K562 (cell line): ENCODE measurements around the gene RIT2. TPM values are rescaled to one million over a fixed set of nuclear protein-coding genes. Genes with fewer than 3 reads are reported as not detected.

Experiments
- ATAC-seq: fragments of 200-7000 bp; cut with Tn5 transposase; 3 replicates; pipeline ENCODE4 v1.9.1; 2020; ENCODE audit warnings: moderate library complexity
- BruUV-seq: library from RNA; stranded (reverse); fragments of 400-500 nt; replicated peaks from 2 replicates; lab custom pipeline; 2021; lab: Mats Ljungman, UMichigan
- CTCF ChIA-PET: fragments of 300-600 bp; formaldehyde crosslinking; extraction: SDS; loops from one replicate; lab custom pipeline; 2021; ENCODE audit warnings: low intra/inter-chr PET ratio; lab: Yijun Ruan, JAX
- POLR2A ChIA-PET: fragments of 300-600, 350-650 bp; sonication (Branson Sonifier 250); formaldehyde crosslinking; extraction: SDS; loops from one replicate; lab custom pipeline; 2021; ENCODE audit warnings: antibody characterized with exemption, inconsistent platforms; lab: Yijun Ruan, JAX
- DNase-seq, 4 experiments: peaks; one replicate each; pipeline versions ENCODE4 v3.0.0 to v3.0.0-alpha.2; 2011 to 2018; ENCODE audit warnings: low spot score in 3 of 4, mixed read lengths in 3 of 4; ENCODE audit errors: extremely low read depth in 1 of 4
- FAIRE-seq: peaks from 2 replicates; lab custom pipeline; 2011; peaks lifted over from hg19 to GRCh38; lab: Jason Lieb, UNC
- H2AFZ ChIP-seq: 2 replicates; pipeline ENCODE4 v1.6.0; 2011; ENCODE audit warnings: low read depth, low read length, control low read depth, inconsistent platforms
- H3K27ac ChIP-seq: fragments of 200-600 bp; 3 replicates; pipeline ENCODE4 v1.8.0; 2011; ENCODE audit warnings: low read depth, mild to moderate bottlenecking, control low read depth, inconsistent platforms, low read length, moderate library complexity, mixed read lengths; ENCODE audit errors: extremely low read depth
- H3K27me3 ChIP-seq, 2 experiments: fragments of 300-600 bp in 1 of 2; 2 replicates in 1 of 2; 3 replicates in 1 of 2; pipeline versions ENCODE4 v1.6.0 to v1.8.0; 2011; ENCODE audit warnings: inconsistent platforms in 2 of 2, low read length in 2 of 2, mild to moderate bottlenecking in 1 of 2, mixed read lengths in 1 of 2, moderate library complexity in 1 of 2; ENCODE audit not compliant: control insufficient read depth in 2 of 2, insufficient read depth in 2 of 2
- H3K36me3 ChIP-seq: fragments of 300-600 bp; 3 replicates; pipeline ENCODE4 v1.8.0; 2011; ENCODE audit warnings: mild to moderate bottlenecking, low read length, inconsistent platforms; ENCODE audit not compliant: control insufficient read depth, insufficient read depth
- H3K4me1 ChIP-seq, 2 experiments: fragments of 200-600 bp in 1 of 2; replicated peaks in 1 of 2; 2 replicates in 1 of 2; 3 replicates in 1 of 2; pipeline versions ENCODE4 v1.5.1 to v1.8.0; 2011; ENCODE audit warnings: inconsistent platforms in 2 of 2, low read length in 2 of 2, mild to moderate bottlenecking in 1 of 2, mixed read lengths in 1 of 2, moderate library complexity in 1 of 2; ENCODE audit not compliant: control insufficient read depth in 2 of 2, insufficient read depth in 2 of 2
- H3K4me2 ChIP-seq: 2 replicates; pipeline ENCODE4 v1.6.1; 2011; ENCODE audit warnings: low read length, control low read depth, inconsistent platforms, mixed read lengths; ENCODE audit not compliant: insufficient read depth
- H3K4me3 ChIP-seq: fragments of 200-600 bp; sonication (generic), shearing (Covaris generic); 2 replicates; pipeline ENCODE4 v1.5.1; 2016; ENCODE audit warnings: control low read depth, inconsistent platforms
- H3K79me2 ChIP-seq: fragments of 200-600 bp; 3 replicates; pipeline ENCODE4 v1.8.0; 2011; ENCODE audit warnings: low read length, inconsistent platforms; ENCODE audit not compliant: control insufficient read depth, insufficient read depth
- H3K9ac ChIP-seq, 2 experiments: 2 replicates each; pipeline versions ENCODE4 v1.6.0 to v1.6.1; 2011; ENCODE audit warnings: low read depth in 2 of 2, low read length in 2 of 2, control low read depth in 1 of 2, inconsistent platforms in 1 of 2, mild to moderate bottlenecking in 1 of 2, mixed read lengths in 1 of 2; ENCODE audit not compliant: insufficient read depth in 1 of 2
- H3K9me1 ChIP-seq: one replicate; pipeline ENCODE4 v1.6.0; 2011; ENCODE audit warnings: inconsistent platforms, mild to moderate bottlenecking, low read length, moderate library complexity; ENCODE audit not compliant: control insufficient read depth, insufficient read depth
- H3K9me3 ChIP-seq: replicated peaks from 2 replicates; pipeline ENCODE4 v1.5.1; 2011; ENCODE audit warnings: low read depth, low read length, inconsistent platforms; ENCODE audit not compliant: control insufficient read depth, insufficient read depth
- H4K20me1 ChIP-seq: replicated peaks from 2 replicates; pipeline ENCODE4 v1.6.1; 2011; ENCODE audit warnings: low read length, inconsistent platforms, mixed read lengths; ENCODE audit not compliant: control insufficient read depth, insufficient read depth
- NR4A1 ChIP-seq, 2 experiments: fragments of 250-450 bp in 1 of 2; fragments of 450-650 bp in 1 of 2; sonication (Bioruptor Pico) in 1 of 2; IDR thresholded peaks; 2 replicates each; pipeline versions ENCODE4 v1.4.0 to v1.6.1; 2016 to 2020; ENCODE audit warnings: mild to moderate bottlenecking in 2 of 2, missing compliant biosample characterization in 1 of 2, missing genetic modification characterization in 1 of 2, moderate library complexity in 1 of 2
- SMARCA4 ChIP-seq: fragments of 450-650 bp; IDR thresholded peaks from 2 replicates; pipeline ENCODE4 v1.6.1; 2016
- ZNF785 ChIP-seq: fragments of 250-450 bp; sonication (Bioruptor Pico); IDR thresholded peaks from 2 replicates; pipeline ENCODE4 v1.4.0; 2020; ENCODE audit warnings: mild to moderate bottlenecking
- WGBS: fragments of 100-300 bp; shearing (Covaris generic); methylation state at CpG from one replicate; pipeline ENCODE4 v1.1.6; 2016; ENCODE audit warnings: low coverage, mixed read lengths; ENCODE audit not compliant: insufficient coverage; ENCODE audit errors: missing lambda C conversion rate; 5-methylcytosine and 5-hydroxymethylcytosine counted together
- in situ Hi-C: fragments of 300-500 bp; cut with MboI; formaldehyde crosslinking; loops from 4 replicates; pipeline ENCODE4 v1.15.0; 2018; ENCODE audit warnings: inconsistent platforms, mixed read lengths
- intact Hi-C: fragments of 100-400 bp; cut with micrococcal nuclease; formaldehyde crosslinking; loops from 2 replicates; pipeline ENCODE4 v1.14.2; 2022
- polyA plus RNA-seq, 8 experiments: library from polyadenylated mRNA; depleted of rRNA in 4 of 8; stranded (reverse) in 5 of 8; unstranded in 3 of 8; fragments of >200 nt; fragmentation: Nextera tagmentation in 2 of 8; fragmentation: Illumina TruSeq in 1 of 8; extraction: Ambion mirVana in 2 of 8; extraction: Trizol in 1 of 8; gene quantifications; 2 replicates each; pipeline versions ENCODE4 v1.2.1 to v1.2.3, GENCODE V29; 2011 to 2014; ENCODE audit warnings: inconsistent platforms in 1 of 8, missing spikeins in 1 of 8
- total RNA-seq, 7 experiments: library from RNA; depleted of rRNA in 6 of 7; stranded (reverse); fragments of >200 nt in 6 of 7; fragmentation: Illumina TruSeq in 2 of 7; extraction: Trizol in 2 of 7; gene quantifications; 2 replicates each; pipeline versions ENCODE4 v1.2.1 to v1.2.3, GENCODE V29; 2011 to 2021; ENCODE audit warnings: low replicate concordance in 1 of 7
- TF ChIP-seq, protein P1 (sequence below): fragments of 150-350 bp; conservative IDR thresholded peaks from 2 replicates; pipeline ENCODE4 v1.6.1; 2014; ENCODE audit warnings: low read length
- TF ChIP-seq, protein P2 (sequence below): fragments of 200-800 bp; sonication (Bioruptor generic); IDR thresholded peaks from 2 replicates; pipeline ENCODE4 v1.6.1; 2017; ENCODE audit warnings: missing genetic modification characterization, missing compliant biosample characterization

RIT2 gene
- total and polyA plus RNA-seq, 9 of the 15 experiments (the other 6 are each of a cell fraction or from before 2014, with no cell fraction given): not detected

DNA sequence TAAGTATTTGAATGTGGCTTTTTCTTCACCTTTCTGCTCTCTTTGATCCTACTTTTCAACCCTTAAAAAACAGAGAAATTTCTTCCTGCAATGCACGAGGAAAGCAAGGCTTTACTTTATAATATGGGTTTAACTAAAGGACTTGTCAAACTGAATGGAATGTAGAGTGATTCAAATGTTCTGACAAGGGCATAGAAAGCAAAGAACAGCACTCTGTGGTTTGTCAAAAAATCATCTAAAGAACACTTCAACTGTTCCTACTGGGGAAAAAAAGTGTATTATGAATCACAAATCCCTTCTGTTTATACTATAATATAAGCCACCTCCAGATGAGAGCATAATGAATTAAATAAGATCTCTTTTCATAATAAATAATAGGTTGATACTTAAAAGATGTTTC, 45.0 kb upstream of the RIT2 start:
- Histone ChIP-seq H3K9ac (no peak overlapping the region), H3K9me1 (no peaks in the 10 kb centered on the region), H3K9me3 (no peaks in the 10 kb centered on the region), H3K4me2 (no peak overlapping the region), H2AFZ (no peak overlapping the region), H3K27me3 (no peaks in the 10 kb centered on the region), H3K36me3 (no peaks in the 10 kb centered on the region), H4K20me1 (no peaks in the 10 kb centered on the region), H3K27ac (no peak overlapping the region), H3K4me1 (no peaks in the 10 kb centered on the region), H3K4me3 (no peak overlapping the region), H3K79me2 (no peaks in the 10 kb centered on the region)
- in situ Hi-C loops: no loop called here
- intact Hi-C loops: no loop called here
- ChIA-PET POLR2A (no interaction called here), CTCF (no interaction called here)
- 0% methylated on average over 1 of the region's 1 CpG for WGBS
- DNase-seq (no peak), ATAC-seq (no peak), FAIRE-seq (no peak)
- BruUV-seq: no TSS peak
- no peak for TF ChIP-seq SMARCA4
- TF ChIP-seq, protein P1, sequence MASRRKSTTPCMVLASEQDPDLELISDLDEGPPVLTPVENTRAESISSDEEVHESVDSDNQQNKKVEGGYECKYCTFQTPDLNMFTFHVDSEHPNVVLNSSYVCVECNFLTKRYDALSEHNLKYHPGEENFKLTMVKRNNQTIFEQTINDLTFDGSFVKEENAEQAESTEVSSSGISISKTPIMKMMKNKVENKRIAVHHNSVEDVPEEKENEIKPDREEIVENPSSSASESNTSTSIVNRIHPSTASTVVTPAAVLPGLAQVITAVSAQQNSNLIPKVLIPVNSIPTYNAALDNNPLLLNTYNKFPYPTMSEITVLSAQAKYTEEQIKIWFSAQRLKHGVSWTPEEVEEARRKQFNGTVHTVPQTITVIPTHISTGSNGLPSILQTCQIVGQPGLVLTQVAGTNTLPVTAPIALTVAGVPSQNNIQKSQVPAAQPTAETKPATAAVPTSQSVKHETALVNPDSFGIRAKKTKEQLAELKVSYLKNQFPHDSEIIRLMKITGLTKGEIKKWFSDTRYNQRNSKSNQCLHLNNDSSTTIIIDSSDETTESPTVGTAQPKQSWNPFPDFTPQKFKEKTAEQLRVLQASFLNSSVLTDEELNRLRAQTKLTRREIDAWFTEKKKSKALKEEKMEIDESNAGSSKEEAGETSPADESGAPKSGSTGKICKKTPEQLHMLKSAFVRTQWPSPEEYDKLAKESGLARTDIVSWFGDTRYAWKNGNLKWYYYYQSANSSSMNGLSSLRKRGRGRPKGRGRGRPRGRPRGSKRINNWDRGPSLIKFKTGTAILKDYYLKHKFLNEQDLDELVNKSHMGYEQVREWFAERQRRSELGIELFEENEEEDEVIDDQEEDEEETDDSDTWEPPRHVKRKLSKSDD: no peak
- TF ChIP-seq ZNF785: no peak

DNA sequence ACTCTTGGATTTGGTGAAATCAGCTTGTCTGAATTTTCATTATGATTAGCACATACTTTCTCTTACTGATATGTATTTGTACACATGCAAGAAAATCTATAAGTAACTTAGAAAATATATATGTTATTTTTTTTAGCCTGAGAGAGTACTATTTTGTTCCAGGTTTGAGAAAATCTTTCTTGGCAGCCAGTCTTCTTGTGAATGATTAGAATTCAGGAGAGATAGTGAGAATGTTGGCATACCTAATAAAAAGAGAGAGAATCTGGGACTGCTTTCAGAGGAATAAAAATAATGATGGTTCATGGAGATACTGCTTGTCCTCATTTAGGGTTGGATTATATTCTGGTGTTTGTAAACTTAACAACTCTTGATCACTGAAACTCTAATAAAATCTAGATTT, 44.4 kb upstream of the RIT2 start:
- Histone ChIP-seq H3K27ac (no peak overlapping the region), H4K20me1 (no peaks in the 10 kb centered on the region), H2AFZ (no peak overlapping the region), H3K27me3 (no peaks in the 10 kb centered on the region), H3K9ac (no peak overlapping the region), H3K9me1 (no peaks in the 10 kb centered on the region), H3K4me3 (no peak overlapping the region), H3K79me2 (no peaks in the 10 kb centered on the region), H3K36me3 (no peaks in the 10 kb centered on the region), H3K4me1 (no peaks in the 10 kb centered on the region), H3K4me2 (no peak overlapping the region), H3K9me3 (no peaks in the 10 kb centered on the region)
- DNase-seq (no peak), FAIRE-seq (no peak), ATAC-seq (no peak)
- CTCF ChIA-PET: no interaction called here
- in situ Hi-C loops (no loop called here), intact Hi-C loops (no loop called here)
- BruUV-seq: no TSS peak
- POLR2A ChIA-PET: no interaction called here
- TF ChIP-seq, protein P2, sequence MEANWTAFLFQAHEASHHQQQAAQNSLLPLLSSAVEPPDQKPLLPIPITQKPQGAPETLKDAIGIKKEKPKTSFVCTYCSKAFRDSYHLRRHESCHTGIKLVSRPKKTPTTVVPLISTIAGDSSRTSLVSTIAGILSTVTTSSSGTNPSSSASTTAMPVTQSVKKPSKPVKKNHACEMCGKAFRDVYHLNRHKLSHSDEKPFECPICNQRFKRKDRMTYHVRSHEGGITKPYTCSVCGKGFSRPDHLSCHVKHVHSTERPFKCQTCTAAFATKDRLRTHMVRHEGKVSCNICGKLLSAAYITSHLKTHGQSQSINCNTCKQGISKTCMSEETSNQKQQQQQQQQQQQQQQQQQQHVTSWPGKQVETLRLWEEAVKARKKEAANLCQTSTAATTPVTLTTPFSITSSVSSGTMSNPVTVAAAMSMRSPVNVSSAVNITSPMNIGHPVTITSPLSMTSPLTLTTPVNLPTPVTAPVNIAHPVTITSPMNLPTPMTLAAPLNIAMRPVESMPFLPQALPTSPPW (CRISPR knock-in tag): no peak
- TF ChIP-seq NR4A1 (CRISPR knock-in tag; IDR thresholded peaks at IDR 0.05) (no peak), NR4A1 (tag; IDR thresholded peaks at IDR 0.05) (no peak)
